WTC11 (cell line): ENCODE results near the gene RAB18. TPM values are rescaled to one million over a fixed set of nuclear protein-coding genes. Genes with fewer than 3 reads are reported as not detected.

Source experiments
- ATAC-seq: fragments of 200-7000 bp; cut with Tn5 transposase; 2 replicates; pipeline ENCODE4 v1.10.0; 2021; ENCODE audit warnings: mild to moderate bottlenecking, moderate library complexity
- CTCF ChIA-PET: fragments of 300-600 bp; sonication (Branson Sonifier 250); formaldehyde crosslinking; loops from one replicate; lab custom pipeline; 2021; ENCODE audit warnings: antibody characterized with exemption; lab: Charles Lee
- POLR2A ChIA-PET: fragments of 350-600 bp; sonication (Branson Sonifier 250); formaldehyde crosslinking; loops from one replicate; lab custom pipeline; 2021; ENCODE audit warnings: antibody characterized with exemption; lab: Charles Lee
- DNase-seq: peaks from one replicate; pipeline ENCODE4 v3.0.0; 2021; ENCODE audit warnings: low spot score
- H3K27ac Mint-ChIP-seq: 2 replicates; pipeline ENCODE4 v1.8.0; 2021; ENCODE audit warnings: mixed read lengths
- H3K27me3 Mint-ChIP-seq: 2 replicates; pipeline ENCODE4 v1.8.0; 2021; ENCODE audit warnings: low read depth, mild to moderate bottlenecking, moderate library complexity, mixed read lengths
- H3K36me3 Mint-ChIP-seq: 2 replicates; pipeline ENCODE4 v1.8.0; 2021; ENCODE audit warnings: mixed read lengths
- H3K4me1 Mint-ChIP-seq: 2 replicates; pipeline ENCODE4 v1.8.0; 2022; ENCODE audit warnings: mixed read lengths
- H3K4me3 Mint-ChIP-seq: 2 replicates; pipeline ENCODE4 v1.8.0; 2021; ENCODE audit warnings: mild to moderate bottlenecking, moderate library complexity, mixed read lengths
- H3K9me3 Mint-ChIP-seq: 2 replicates; pipeline ENCODE4 v1.8.0; 2021; ENCODE audit warnings: mixed read lengths
- CREB1 ChIP-seq: sonication (generic); formaldehyde crosslinking; IDR thresholded peaks from 2 replicates; pipeline ENCODE4 v1.8.0; 2023; ENCODE audit warnings: mild to moderate bottlenecking, missing genetic modification reagents
- E2F4 ChIP-seq: sonication (generic); formaldehyde crosslinking; IDR thresholded peaks from 2 replicates; pipeline ENCODE4 v1.8.1; 2022; ENCODE audit warnings: low read depth, mild to moderate bottlenecking, moderate library complexity, missing genetic modification reagents, borderline replicate concordance
- E2F5 ChIP-seq: sonication (generic); formaldehyde crosslinking; IDR thresholded peaks from 2 replicates; pipeline ENCODE4 v1.8.1; 2022; ENCODE audit warnings: mild to moderate bottlenecking, moderate library complexity, missing genetic modification reagents
- EMX1 ChIP-seq: fragments of 250-450 bp; sonication (Bioruptor Pico); IDR thresholded peaks from 2 replicates; pipeline ENCODE4 v1.8.0; 2021; ENCODE audit warnings: mild to moderate bottlenecking
- ESRRA ChIP-seq: sonication (generic); formaldehyde crosslinking; IDR thresholded peaks from 2 replicates; pipeline ENCODE4 v1.8.1; 2022; ENCODE audit warnings: mild to moderate bottlenecking, missing genetic modification reagents, borderline replicate concordance
- ETV6 ChIP-seq: sonication (generic); formaldehyde crosslinking; IDR thresholded peaks from 2 replicates; pipeline ENCODE4 v1.8.1; 2022; ENCODE audit warnings: mild to moderate bottlenecking, missing genetic modification reagents
- FOXK1 ChIP-seq: sonication (generic); formaldehyde crosslinking; IDR thresholded peaks from 2 replicates; pipeline ENCODE4 v1.8.0; 2022; ENCODE audit warnings: mild to moderate bottlenecking, moderate library complexity, missing genetic modification reagents
- GTF2I ChIP-seq: fragments of 250-450 bp; sonication (Bioruptor Pico); conservative IDR thresholded peaks from 2 replicates; pipeline ENCODE4 v1.4.0; 2021; ENCODE audit warnings: mild to moderate bottlenecking
- IRF1 ChIP-seq: sonication (generic); formaldehyde crosslinking; IDR thresholded peaks from 2 replicates; pipeline ENCODE4 v1.8.0; 2023; ENCODE audit warnings: missing genetic modification reagents
- IRF2 ChIP-seq: sonication (generic); formaldehyde crosslinking; IDR thresholded peaks from 2 replicates; pipeline ENCODE4 v1.8.0; 2022; ENCODE audit warnings: low read depth, missing genetic modification reagents, borderline replicate concordance
- JUN ChIP-seq: sonication (generic); formaldehyde crosslinking; IDR thresholded peaks from 2 replicates; pipeline ENCODE4 v1.8.0; 2023; ENCODE audit warnings: mild to moderate bottlenecking, missing genetic modification reagents
- NFE2L1 ChIP-seq: sonication (generic); formaldehyde crosslinking; IDR thresholded peaks from 2 replicates; pipeline ENCODE4 v1.8.1; 2023; ENCODE audit warnings: missing genetic modification reagents
- NFYB ChIP-seq: sonication (generic); formaldehyde crosslinking; conservative IDR thresholded peaks from 2 replicates; pipeline ENCODE4 v1.8.0; 2022; ENCODE audit warnings: low read depth, missing genetic modification reagents
- NR1H2 ChIP-seq: sonication (generic); formaldehyde crosslinking; IDR thresholded peaks from 2 replicates; pipeline ENCODE4 v1.9.0; 2021; ENCODE audit warnings: mild to moderate bottlenecking, moderate library complexity, missing genetic modification reagents
- NR2C2 ChIP-seq: sonication (generic); formaldehyde crosslinking; IDR thresholded peaks from 2 replicates; pipeline ENCODE4 v1.8.0; 2022; ENCODE audit warnings: mild to moderate bottlenecking, missing genetic modification reagents
- NR3C1 ChIP-seq: sonication (generic); formaldehyde crosslinking; conservative IDR thresholded peaks from 2 replicates; pipeline ENCODE4 v1.8.1; 2023; ENCODE audit warnings: low read depth, mild to moderate bottlenecking, missing genetic modification reagents
- PRDM15 ChIP-seq: sonication (generic); formaldehyde crosslinking; IDR thresholded peaks from 2 replicates; pipeline ENCODE4 v1.8.0; 2022; ENCODE audit warnings: missing genetic modification reagents
- PREB ChIP-seq: sonication (generic); formaldehyde crosslinking; IDR thresholded peaks from 2 replicates; pipeline ENCODE4 v1.8.1; 2022; ENCODE audit warnings: mild to moderate bottlenecking, missing genetic modification reagents, moderate library complexity, borderline replicate concordance
- SP1 ChIP-seq: sonication (generic); formaldehyde crosslinking; conservative IDR thresholded peaks from 2 replicates; pipeline ENCODE4 v1.8.1; 2022; ENCODE audit warnings: missing genetic modification reagents
- TEAD1 ChIP-seq: sonication (generic); formaldehyde crosslinking; IDR thresholded peaks from 2 replicates; pipeline ENCODE4 v1.8.0; 2022; ENCODE audit warnings: mild to moderate bottlenecking, missing genetic modification reagents
- TEAD4 ChIP-seq: sonication (generic); formaldehyde crosslinking; IDR thresholded peaks from 2 replicates; pipeline ENCODE4 v1.8.0; 2022; ENCODE audit warnings: mild to moderate bottlenecking, missing genetic modification reagents
- TP53 ChIP-seq: sonication (generic); formaldehyde crosslinking; IDR thresholded peaks from 2 replicates; pipeline ENCODE4 v1.8.1; 2023; ENCODE audit warnings: mild to moderate bottlenecking, missing genetic modification reagents
- ZNF396 ChIP-seq: fragments of 250-450 bp; sonication (Bioruptor Pico); IDR thresholded peaks from 2 replicates; pipeline ENCODE4 v1.8.0; 2021; ENCODE audit warnings: mild to moderate bottlenecking, moderate library complexity, borderline replicate concordance
- ZNF416 ChIP-seq: fragments of 250-450 bp; sonication (Bioruptor Pico); IDR thresholded peaks from 2 replicates; pipeline ENCODE4 v1.9.0; 2021; ENCODE audit warnings: mild to moderate bottlenecking, inconsistent platforms
- total RNA-seq: library from RNA; stranded (reverse); gene quantifications from 3 replicates; pipeline ENCODE4 v1.2.3, GENCODE V29; 2021

The RAB18 gene
- total RNA-seq, 1 experiment from 2014 or later, result 71.4 TPM

GRCh38 chr10:27537166-27537565 is 33.1 kb downstream of the RAB18 start:
- no peak for ATAC-seq

GRCh38 chr10:27537787-27538186 is 33.7 kb downstream of the RAB18 start:
- ATAC-seq (no peak), DNase-seq (no peak)
- Mint-ChIP-seq H3K36me3 (peaks cover 17% of the 10 kb centered on the region), H3K27me3 (no peaks in the 10 kb centered on the region), H3K27ac (no peak overlapping the region), H3K9me3 (no peaks in the 10 kb centered on the region), H3K4me3 (no peak overlapping the region), H3K4me1 (peaks cover 7% of the 10 kb centered on the region; the same call in 1 of the 2 replicates)
- POLR2A ChIA-PET, result interaction anchor here (0.6 kb wide), 1 partner anchor 1053 kb away, joined by 3 read pairs; no protein-coding TSS in a partner anchor
- CTCF ChIA-PET, result no interaction called here
- TF ChIP-seq TEAD4 (CRISPR knock-in tag), result no peak
- TF ChIP-seq NR1H2 (CRISPR knock-in tag), result no peak
- TF ChIP-seq EMX1 (CRISPR knock-in tag), result no peak
- no peak for TF ChIP-seq ESRRA (CRISPR knock-in tag)
- no peak for TF ChIP-seq TEAD1 (CRISPR knock-in tag)
- no peak for TF ChIP-seq TP53 (CRISPR knock-in tag)
- no peak for TF ChIP-seq NR3C1 (CRISPR knock-in tag)
- TF ChIP-seq E2F4 (CRISPR knock-in tag), result no peak
- no peak for TF ChIP-seq CREB1
- no peak for TF ChIP-seq ZNF396 (CRISPR knock-in tag)
- TF ChIP-seq PREB, result no peak
- no peak for TF ChIP-seq E2F5
- TF ChIP-seq NR2C2 (CRISPR knock-in tag), result no peak
- no peak for TF ChIP-seq SP1
- TF ChIP-seq NFYB (CRISPR knock-in tag), result no peak
- no peak for TF ChIP-seq NFE2L1 (CRISPR knock-in tag)
- no peak for TF ChIP-seq FOXK1 (CRISPR knock-in tag)

More at GRCh38 chr10:27537166-27537565, 33.1 kb downstream of the RAB18 start:
- no peak overlapping the region for H3K4me3 Mint-ChIP-seq
- H3K9me3 Mint-ChIP-seq, result no peaks in the 10 kb centered on the region
- H3K4me1 Mint-ChIP-seq, result peaks cover 7% of the 10 kb centered on the region; the same call in 1 of the 2 replicates
- no peak for DNase-seq
- TF ChIP-seq GTF2I (CRISPR knock-in tag) (no peak), PREB (no peak), JUN (no peak), ZNF416 (CRISPR knock-in tag) (no peak), IRF1 (no peak), NR2C2 (CRISPR knock-in tag) (no peak), IRF2 (CRISPR knock-in tag) (no peak), TEAD1 (CRISPR knock-in tag) (no peak), ETV6 (no peak), PRDM15 (CRISPR knock-in tag) (no peak)
- peaks cover 15% of the 10 kb centered on the region for H3K36me3 Mint-ChIP-seq
- ChIA-PET POLR2A (interaction anchor here (0.6 kb wide), 1 partner anchor 1053 kb away, joined by 3 read pairs; no protein-coding TSS in a partner anchor), CTCF (no interaction called here)
- no peaks in the 10 kb centered on the region for H3K27me3 Mint-ChIP-seq
- H3K27ac Mint-ChIP-seq, result no peak overlapping the region
